Neural progenitor cell (in vitro differentiated cells): Measurements from ENCODE around the gene FBXW11. TPM values are rescaled to one million over a fixed set of nuclear protein-coding genes. Genes with fewer than 3 reads are reported as not detected.

Experiments
- DNase-seq: peaks from one replicate; pipeline ENCODE4 v3.0.0-alpha.2; 2016; ENCODE audit warnings: low spot score
- H2AFZ ChIP-seq: fragments of 200-600 bp; sonication (generic); replicated peaks from 2 replicates; pipeline ENCODE4 v1.6.1; 2016; ENCODE audit warnings: antibody characterized with exemption
- H3F3A ChIP-seq: fragments of 200-600 bp; sonication (generic); 2 replicates; pipeline ENCODE4 v1.6.1; 2016; ENCODE audit warnings: antibody characterized with exemption, low read depth
- H3K27ac ChIP-seq: fragments of 200-600 bp; sonication (generic); 2 replicates; pipeline ENCODE4 v1.5.1; 2016; ENCODE audit warnings: mild to moderate bottlenecking
- H3K27me3 ChIP-seq: fragments of 200-600 bp; sonication (generic); 2 replicates; pipeline ENCODE4 v1.6.1; 2016; ENCODE audit warnings: mild to moderate bottlenecking, moderate library complexity
- H3K36me3 ChIP-seq: fragments of 200-600 bp; sonication (generic); 2 replicates; pipeline ENCODE4 v1.5.1; 2016
- H3K4me1 ChIP-seq: fragments of 200-600 bp; sonication (generic); 2 replicates; pipeline ENCODE4 v1.6.1; 2016; ENCODE audit warnings: mixed run types
- H3K4me2 ChIP-seq: fragments of 200-600 bp; sonication (generic); 2 replicates; pipeline ENCODE4 v1.6.1; 2016
- H3K4me3 ChIP-seq: fragments of 200-600 bp; sonication (generic); 2 replicates; pipeline ENCODE4 v1.5.1; 2016
- H3K79me2 ChIP-seq: fragments of 200-600 bp; sonication (generic); 2 replicates; pipeline ENCODE4 v1.6.1; 2016; ENCODE audit warnings: low read depth
- H3K9ac ChIP-seq: fragments of 200-600 bp; sonication (generic); 2 replicates; pipeline ENCODE4 v1.6.1; 2016
- H3K9me3 ChIP-seq: fragments of 200-600 bp; sonication (generic); 2 replicates; pipeline ENCODE4 v1.5.1; 2016; ENCODE audit warnings: low read depth
- H4K20me1 ChIP-seq: fragments of 200-600 bp; sonication (generic); 2 replicates; pipeline ENCODE4 v1.6.1; 2016; ENCODE audit warnings: low read depth
- H3K27ac Mint-ChIP-seq: 3 replicates; pipeline ENCODE4 v1.8.0; 2021; ENCODE audit warnings: mixed read lengths
- H3K27me3 Mint-ChIP-seq: 2 replicates; pipeline ENCODE4 v1.8.0; 2022; ENCODE audit warnings: low read depth, mild to moderate bottlenecking, inconsistent platforms, moderate library complexity, mixed read lengths; ENCODE audit not compliant: insufficient read depth
- H3K36me3 Mint-ChIP-seq: 3 replicates; pipeline ENCODE4 v1.8.0; 2021; ENCODE audit warnings: mixed read lengths
- H3K4me1 Mint-ChIP-seq: 3 replicates; pipeline ENCODE4 v1.8.0; 2021; ENCODE audit warnings: mixed read lengths
- H3K4me3 Mint-ChIP-seq: 3 replicates; pipeline ENCODE4 v1.8.0; 2021; ENCODE audit warnings: mild to moderate bottlenecking, moderate library complexity, mixed read lengths
- H3K9me3 Mint-ChIP-seq: 3 replicates; pipeline ENCODE4 v1.8.0; 2020; ENCODE audit warnings: mixed read lengths
- EZH2 ChIP-seq: fragments of 200-600 bp; sonication (generic); IDR thresholded peaks from 2 replicates; pipeline ENCODE4 v1.6.1; 2017; ENCODE audit warnings: antibody characterized with exemption, mild to moderate bottlenecking, moderate library complexity
- EZH2phosphoT487 ChIP-seq: fragments of 200-600 bp; sonication (generic); IDR thresholded peaks from 2 replicates; pipeline ENCODE4 v1.6.1; 2017; ENCODE audit warnings: antibody characterized with exemption
- total RNA-seq: library from RNA; depleted of rRNA; stranded (reverse); fragments of >200 nt; gene quantifications from 2 replicates; pipeline ENCODE4 v1.2.3, GENCODE V29; 2015; ENCODE audit warnings: low replicate concordance
- TF ChIP-seq, protein P1 (sequence below): fragments of 200-600 bp; sonication (generic); IDR thresholded peaks from 2 replicates; pipeline ENCODE4 v1.5.1; 2017; ENCODE audit warnings: antibody characterized with exemption, mild to moderate bottlenecking

FBXW11 gene
- total RNA-seq, 1 donor from 2014 or later: 79.1 TPM

DNA sequence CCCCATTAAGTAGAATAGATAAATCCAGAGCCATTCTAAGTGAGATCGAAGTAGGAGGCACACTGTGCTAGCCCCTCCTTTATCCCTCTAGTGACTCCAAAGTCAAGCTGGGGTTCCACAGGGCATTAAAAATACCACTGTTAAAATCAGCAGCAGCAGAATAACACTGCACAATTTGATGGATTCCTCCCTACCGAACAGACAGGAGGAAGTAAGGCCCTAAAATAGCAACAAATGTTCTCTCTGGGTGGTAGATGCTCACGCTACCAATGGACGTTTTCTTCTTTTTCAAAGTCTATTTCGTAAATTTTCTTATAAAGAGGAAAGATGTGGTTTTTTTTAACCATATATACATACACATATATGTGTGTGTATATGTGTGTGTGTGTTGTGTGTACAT lies 54.4 kb downstream of the FBXW11 start:
- H3K4me2 ChIP-seq: no peak overlapping the region
- no peaks in the 10 kb centered on the region for H3K9me3 ChIP-seq
- no peak overlapping the region for H3K27ac ChIP-seq
- peaks cover 3% of the 10 kb centered on the region for H3F3A ChIP-seq
- H3K27ac Mint-ChIP-seq: no peak overlapping the region
- no peaks in the 10 kb centered on the region for H3K9me3 Mint-ChIP-seq
- H3K27me3 Mint-ChIP-seq: no peaks in the 10 kb centered on the region
- no peak for TF ChIP-seq EZH2
- TF ChIP-seq EZH2phosphoT487: no peak
- TF ChIP-seq, protein P1, sequence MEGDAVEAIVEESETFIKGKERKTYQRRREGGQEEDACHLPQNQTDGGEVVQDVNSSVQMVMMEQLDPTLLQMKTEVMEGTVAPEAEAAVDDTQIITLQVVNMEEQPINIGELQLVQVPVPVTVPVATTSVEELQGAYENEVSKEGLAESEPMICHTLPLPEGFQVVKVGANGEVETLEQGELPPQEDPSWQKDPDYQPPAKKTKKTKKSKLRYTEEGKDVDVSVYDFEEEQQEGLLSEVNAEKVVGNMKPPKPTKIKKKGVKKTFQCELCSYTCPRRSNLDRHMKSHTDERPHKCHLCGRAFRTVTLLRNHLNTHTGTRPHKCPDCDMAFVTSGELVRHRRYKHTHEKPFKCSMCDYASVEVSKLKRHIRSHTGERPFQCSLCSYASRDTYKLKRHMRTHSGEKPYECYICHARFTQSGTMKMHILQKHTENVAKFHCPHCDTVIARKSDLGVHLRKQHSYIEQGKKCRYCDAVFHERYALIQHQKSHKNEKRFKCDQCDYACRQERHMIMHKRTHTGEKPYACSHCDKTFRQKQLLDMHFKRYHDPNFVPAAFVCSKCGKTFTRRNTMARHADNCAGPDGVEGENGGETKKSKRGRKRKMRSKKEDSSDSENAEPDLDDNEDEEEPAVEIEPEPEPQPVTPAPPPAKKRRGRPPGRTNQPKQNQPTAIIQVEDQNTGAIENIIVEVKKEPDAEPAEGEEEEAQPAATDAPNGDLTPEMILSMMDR: no peak
- H3K27me3 ChIP-seq: no peaks in the 10 kb centered on the region
- no peak overlapping the region for H2AFZ ChIP-seq
- DNase-seq: no peak
- H3K36me3 Mint-ChIP-seq: peaks cover 2% of the 10 kb centered on the region
- peaks cover 69% of the 10 kb centered on the region for H4K20me1 ChIP-seq
- H3K9ac ChIP-seq: no peak overlapping the region
- H3K4me3 Mint-ChIP-seq: no peak overlapping the region
- peaks cover under 1% of the 10 kb centered on the region for H3K4me1 Mint-ChIP-seq
- H3K4me3 ChIP-seq: no peak overlapping the region
- peaks cover 100% of the 10 kb centered on the region for H3K79me2 ChIP-seq
- H3K36me3 ChIP-seq: no peaks in the 10 kb centered on the region
- H3K4me1 ChIP-seq: peaks cover 21% of the 10 kb centered on the region

DNA sequence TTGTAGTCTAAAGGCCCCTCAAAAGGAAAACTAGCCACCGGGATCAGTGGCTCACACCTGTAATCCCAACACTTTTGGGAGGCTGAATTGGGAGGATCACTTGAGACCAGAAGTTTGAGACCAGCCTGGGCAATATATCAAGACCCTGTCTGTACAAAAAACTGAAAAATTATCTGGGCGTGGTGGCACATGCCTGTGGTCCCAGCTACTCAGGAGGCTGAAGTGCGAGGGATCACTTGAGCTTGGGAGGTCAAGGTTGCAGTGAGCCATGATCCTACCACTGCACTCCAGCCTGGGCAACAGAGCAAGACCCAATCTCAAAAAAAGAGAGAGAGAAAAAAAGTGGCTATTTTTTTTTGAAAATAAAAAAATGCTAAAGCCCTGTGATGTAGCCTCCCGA lies 55.2 kb downstream of the FBXW11 start:
- Histone ChIP-seq H3K4me2 (no peak overlapping the region), H3K4me3 (no peak overlapping the region), H3K4me1 (peaks cover 14% of the 10 kb centered on the region), H4K20me1 (peaks cover 68% of the 10 kb centered on the region), H3K79me2 (peaks cover 100% of the 10 kb centered on the region), H3K9me3 (no peaks in the 10 kb centered on the region), H3K36me3 (no peaks in the 10 kb centered on the region), H3F3A (peaks cover 3% of the 10 kb centered on the region), H3K27ac (no peak overlapping the region), H2AFZ (no peak overlapping the region), H3K27me3 (no peaks in the 10 kb centered on the region), H3K9ac (no peak overlapping the region)
- DNase-seq: no peak
- TF ChIP-seq EZH2 (no peak), EZH2phosphoT487 (no peak)
- Mint-ChIP-seq H3K27me3 (no peaks in the 10 kb centered on the region), H3K4me1 (no peaks in the 10 kb centered on the region), H3K9me3 (no peaks in the 10 kb centered on the region), H3K36me3 (peaks cover 2% of the 10 kb centered on the region), H3K27ac (no peak overlapping the region), H3K4me3 (no peak overlapping the region)

DNA sequence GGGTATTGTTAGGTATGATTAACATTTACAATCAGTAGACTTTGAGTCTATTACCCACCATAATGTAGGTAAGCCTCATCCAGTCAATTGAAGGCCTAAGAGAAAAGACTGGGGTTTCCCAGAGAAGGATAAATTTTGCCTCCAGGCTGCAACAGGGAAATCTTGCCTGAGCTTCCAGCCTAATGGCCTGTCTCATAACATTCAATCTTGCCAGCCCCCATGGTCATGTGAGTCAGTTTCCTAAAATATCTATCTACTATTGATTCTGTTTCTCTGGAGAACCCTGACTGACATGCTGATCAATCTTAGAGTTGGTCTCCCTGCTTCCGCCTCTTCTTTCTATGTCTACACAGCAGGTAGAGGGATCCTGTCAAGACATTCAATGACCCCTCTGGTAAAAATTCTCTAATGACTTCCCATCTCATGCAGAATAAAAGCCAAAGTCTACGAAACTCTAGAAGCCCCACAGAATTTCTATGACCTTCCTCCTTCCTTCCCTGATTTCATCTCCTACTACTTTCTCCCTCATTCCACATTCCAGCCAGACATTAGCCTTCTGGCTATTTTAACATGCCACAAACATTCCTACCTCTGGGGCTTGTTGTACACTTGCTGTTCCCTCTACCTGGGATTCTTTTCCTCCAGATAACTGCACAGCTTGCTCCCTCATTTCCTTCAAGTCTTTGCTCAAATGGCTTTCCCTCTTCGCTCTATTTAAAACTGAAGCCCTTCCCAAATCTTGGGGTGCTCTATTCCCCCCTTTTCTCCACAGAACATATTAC lies 60.2 kb downstream of the FBXW11 start:
- H3K4me3 Mint-ChIP-seq: no peak overlapping the region
- Histone ChIP-seq H3K27ac (peak overlapping the region; percentile 6), H3K79me2 (peaks cover 95% of the 10 kb centered on the region), H3K4me2 (no peak overlapping the region), H3F3A (peaks cover 4% of the 10 kb centered on the region), H3K9me3 (no peaks in the 10 kb centered on the region), H3K36me3 (no peaks in the 10 kb centered on the region), H3K4me3 (no peak overlapping the region), H3K27me3 (no peaks in the 10 kb centered on the region), H2AFZ (no peak overlapping the region), H4K20me1 (peaks cover 63% of the 10 kb centered on the region), H3K4me1 (no peaks in the 10 kb centered on the region), H3K9ac (no peak overlapping the region)
- no peak for TF ChIP-seq EZH2
- TF ChIP-seq, protein P1: peak; percentile 9
- peaks cover 6% of the 10 kb centered on the region for H3K36me3 Mint-ChIP-seq
- peaks cover 3% of the 10 kb centered on the region for H3K4me1 Mint-ChIP-seq
- DNase-seq: no peak
- H3K9me3 Mint-ChIP-seq: no peaks in the 10 kb centered on the region
- H3K27ac Mint-ChIP-seq: no peak overlapping the region
- no peaks in the 10 kb centered on the region for H3K27me3 Mint-ChIP-seq

DNA sequence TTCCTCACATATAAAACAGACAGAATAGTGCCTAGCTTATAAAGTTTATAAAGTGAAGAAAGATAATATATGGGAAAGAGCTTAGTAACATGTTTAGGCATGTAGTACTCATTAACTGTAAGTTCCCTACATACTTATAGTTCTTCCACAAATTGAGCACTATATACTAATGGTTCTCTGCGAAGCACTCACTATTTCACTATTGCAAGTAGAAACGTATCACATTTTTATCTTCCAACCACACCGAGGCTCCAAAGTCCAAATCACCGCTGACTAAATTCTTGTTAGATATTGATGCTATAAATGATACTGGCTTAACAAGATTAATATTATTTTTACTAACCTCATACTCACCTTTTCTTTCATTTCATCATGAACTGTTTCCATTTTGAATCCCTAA lies 61.0 kb downstream of the FBXW11 start:
- no peaks in the 10 kb centered on the region for H3K9me3 Mint-ChIP-seq
- peaks cover 6% of the 10 kb centered on the region for H3K36me3 Mint-ChIP-seq
- Histone ChIP-seq H3K4me3 (no peak overlapping the region), H3K4me2 (no peak overlapping the region), H3K4me1 (no peaks in the 10 kb centered on the region), H4K20me1 (peaks cover 65% of the 10 kb centered on the region), H2AFZ (no peak overlapping the region), H3K36me3 (no peaks in the 10 kb centered on the region), H3K27ac (no peak overlapping the region), H3K79me2 (peaks cover 95% of the 10 kb centered on the region), H3K27me3 (no peaks in the 10 kb centered on the region), H3K9me3 (no peaks in the 10 kb centered on the region), H3F3A (peaks cover 4% of the 10 kb centered on the region), H3K9ac (no peak overlapping the region)
- H3K27me3 Mint-ChIP-seq: no peaks in the 10 kb centered on the region
- peaks cover 3% of the 10 kb centered on the region for H3K4me1 Mint-ChIP-seq
- no peak for DNase-seq
- no peak overlapping the region for H3K27ac Mint-ChIP-seq
- H3K4me3 Mint-ChIP-seq: no peak overlapping the region
- TF ChIP-seq EZH2 (no peak), EZH2phosphoT487 (no peak)
- TF ChIP-seq, protein P1: no peak
